ENCODE results near the gene RPS29.

RPS29 gene

GRCh38 chr14:49549881-49550280 lies 36.3 kb downstream of the RPS29 start:
- Mint-ChIP-seq H3K4me3 (peak overlapping the region in 1 of 3 experiments; percentile 16), H3K9me3 (no peaks in the 10 kb centered on the region), H3K36me3 (ENCODE audit: low read depth) (peaks cover 3% of the 10 kb centered on the region), H3K27me3 (ENCODE audit: low read depth) (peaks cover 4% of the 10 kb centered on the region), H3K27ac (peak overlapping the region in 2 of 3 experiments; percentile 17 to 91), H3K4me1 (peaks cover 8% of the 10 kb centered on the region)
- no peak for TF ChIP-seq CTCF (IDR thresholded peaks at IDR 0.05; ENCODE audit: unreplicated experiment in 3 of 3)

- Mint-ChIP-seq H3K36me3 (ENCODE audit: low read depth) (peaks cover 3% of the 10 kb centered on the region), H3K27me3 (ENCODE audit: low read depth) (peaks cover 4% of the 10 kb centered on the region), H3K9me3 (no peaks in the 10 kb centered on the region), H3K4me3 (peak overlapping the region in 1 of 3 experiments; percentile 16), H3K4me1 (peaks cover 8% of the 10 kb centered on the region), H3K27ac (peak overlapping the region in 2 of 3 experiments; percentile 17 to 91)
- TF ChIP-seq CTCF (IDR thresholded peaks at IDR 0.05; ENCODE audit: unreplicated experiment in 3 of 3), result no peak
These were observed 36.7 kb downstream of the RPS29 start for GRCh38 chr14:49549446-49549845.

GRCh38 chr14:49546766-49547165 lies 39.4 kb downstream of the RPS29 start:
- Mint-ChIP-seq H3K27ac (peak overlapping the region in 1 of 3 experiments; percentile 13), H3K4me1 (peaks cover 8% of the 10 kb centered on the region), H3K27me3 (ENCODE audit: low read depth) (peaks cover 5% of the 10 kb centered on the region), H3K36me3 (ENCODE audit: low read depth) (peaks cover 14% of the 10 kb centered on the region), H3K4me3 (no peak overlapping the region), H3K9me3 (peaks cover 8% of the 10 kb centered on the region)
- TF ChIP-seq CTCF (IDR thresholded peaks at IDR 0.05; ENCODE audit: unreplicated experiment in 3 of 3), result no peak

- TF ChIP-seq CTCF (IDR thresholded peaks at IDR 0.05; ENCODE audit: unreplicated experiment in 3 of 3), result no peak
- H3K27me3 Mint-ChIP-seq (ENCODE audit: low read depth), result peaks cover 5% of the 10 kb centered on the region
- peaks cover 11% of the 10 kb centered on the region for H3K9me3 Mint-ChIP-seq
- H3K36me3 Mint-ChIP-seq (ENCODE audit: low read depth), result peaks cover 20% of the 10 kb centered on the region
- peaks cover 8% of the 10 kb centered on the region for H3K4me1 Mint-ChIP-seq
- no peak overlapping the region for H3K27ac Mint-ChIP-seq
- no peak overlapping the region for H3K4me3 Mint-ChIP-seq
These were observed 40.5 kb downstream of the RPS29 start for GRCh38 chr14:49545716-49546115.

GRCh38 chr14:49545071-49545470 lies 41.1 kb downstream of the RPS29 start:
- Mint-ChIP-seq H3K4me3 (no peak overlapping the region), H3K9me3 (peaks cover 17% of the 10 kb centered on the region), H3K27me3 (ENCODE audit: low read depth) (peaks cover 5% of the 10 kb centered on the region), H3K4me1 (peaks cover 7% of the 10 kb centered on the region), H3K36me3 (ENCODE audit: low read depth) (peaks cover 27% of the 10 kb centered on the region), H3K27ac (no peak overlapping the region)
- no peak for TF ChIP-seq CTCF (IDR thresholded peaks at IDR 0.05; ENCODE audit: unreplicated experiment in 3 of 3)

GRCh38 chr14:49541049-49541448 lies 45.1 kb downstream of the RPS29 start:
- peaks cover 21% of the 10 kb centered on the region for H3K9me3 Mint-ChIP-seq
- H3K27me3 Mint-ChIP-seq (ENCODE audit: low read depth), result peaks cover 5% of the 10 kb centered on the region
- H3K4me3 Mint-ChIP-seq, result no peak overlapping the region
- H3K4me1 Mint-ChIP-seq, result no peaks in the 10 kb centered on the region
- no peak for TF ChIP-seq CTCF (IDR thresholded peaks at IDR 0.05; ENCODE audit: unreplicated experiment in 3 of 3)
- H3K36me3 Mint-ChIP-seq (ENCODE audit: low read depth), result peaks cover 37% of the 10 kb centered on the region
- no peak overlapping the region for H3K27ac Mint-ChIP-seq
